HepG2 (cell line): ENCODE measurements around the gene SETD7.

ENCODE experiments used
- ATF1 ChIP-seq: IDR thresholded peaks from 2 replicates; pipeline ENCODE4 v1.6.1; 2016; ENCODE audit warnings: mild to moderate bottlenecking, control low read depth
- MED13 ChIP-seq: sonication (generic); formaldehyde crosslinking; IDR thresholded peaks from 2 replicates; pipeline ENCODE4 v1.5.0; 2020; ENCODE audit warnings: missing genetic modification reagents
- ZFX ChIP-seq: sonication (generic); formaldehyde crosslinking; IDR thresholded peaks from 2 replicates; pipeline ENCODE4 v1.4.0; 2020; ENCODE audit warnings: mild to moderate bottlenecking, low read depth, missing genetic modification reagents, moderate library complexity
- ZNF234 ChIP-seq: sonication (generic); formaldehyde crosslinking; conservative IDR thresholded peaks from 2 replicates; pipeline ENCODE4 v1.5.1; 2020; ENCODE audit warnings: mild to moderate bottlenecking, missing genetic modification reagents

GRCh38 chr4:139556071-139556723 is at the start of gene SETD7:
- TF ChIP-seq ATF1 (CRISPR knock-in tag) (no peak), MED13 (CRISPR knock-in tag) (no peak), ZNF234 (no peak), ZFX (CRISPR knock-in tag) (no peak)
